ENCODE data around the gene TARBP1. TPM values are rescaled to one million over a fixed set of nuclear protein-coding genes. Genes with fewer than 3 reads are reported as not detected.

TARBP1 gene
- polyA plus RNA-seq, 2 of the 4 experiments (the other 2 are of a cell fraction), result 22.4 to 41.1 TPM

DNA sequence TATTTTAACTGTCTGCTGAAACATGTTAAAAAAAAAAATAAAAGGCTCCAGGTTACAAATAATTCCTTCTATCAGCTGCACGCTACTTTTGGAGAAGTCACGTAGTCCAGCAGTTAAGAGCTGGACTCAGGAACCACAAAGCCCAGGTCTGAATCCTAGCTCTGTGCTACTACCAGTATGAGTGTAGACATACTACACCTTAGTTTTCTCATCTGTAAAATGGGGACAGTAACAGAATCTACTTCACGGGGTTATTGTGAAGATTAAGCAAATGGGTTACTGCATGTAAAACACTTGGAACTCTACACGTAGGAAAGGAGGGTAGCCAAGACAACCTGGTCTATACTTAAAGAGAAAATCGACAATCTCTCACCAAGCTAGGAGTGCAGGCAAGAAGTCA, 48.3 kb downstream of the TARBP1 start:
- FAIRE-seq (no peak), ATAC-seq (no peak), DNase-seq (ENCODE audit: low read depth in 1 of 2, low spot score in 1 of 2) (no peak)
- ChIA-PET CTCF (interaction anchor here (1.1 to 1.4 kb wide), 5 partner anchors 9 to 662 kb away, joined by 3 to 4 read pairs (median 4); no protein-coding TSS in a partner anchor), POLR2A (no interaction called here)
- TF ChIP-seq MAZ (IDR thresholded peaks at IDR 0.05; ENCODE audit: borderline replicate concordance, low read depth, low read length) (no peak), BHLHE40 (IDR thresholded peaks at IDR 0.05; ENCODE audit: low read depth, low read length) (no peak), JUN (IDR thresholded peaks at IDR 0.05) (no peak), GATA3 (IDR thresholded peaks at IDR 0.05; ENCODE audit: borderline replicate concordance) (no peak), JUNB (IDR thresholded peaks at IDR 0.05) (no peak), SMC3 (IDR thresholded peaks at IDR 0.05) (no peak), NFE2L2 (conservative IDR thresholded peaks at IDR 0.05; ENCODE audit: low read length) (no peak), MYC (IDR thresholded peaks at IDR 0.05; ENCODE audit: borderline replicate concordance, low read length) (no peak), TP53 (CRISPR knock-in tag; IDR thresholded peaks at IDR 0.05) (no peak), HEYL (CRISPR knock-in tag; IDR thresholded peaks at IDR 0.05) (no peak), POLR2A (IDR thresholded peaks at IDR 0.05; ENCODE audit: low read length) (no peak)
- no peak overlapping the region for H3K4me3 ChIP-seq
- peaks cover 9% of the 10 kb centered on the region; the same call in 2 of the 3 replicates for H3K4me1 ChIP-seq
- 89% methylated on average over 5 of the region's 5 CpGs for WGBS (ENCODE audit: missing lambda C conversion rate)
- H3K27ac ChIP-seq, result no peak overlapping the region
- H3K4me2 ChIP-seq, result no peak overlapping the region
- H3K9me3 ChIP-seq, result no peaks in the 10 kb centered on the region

DNA sequence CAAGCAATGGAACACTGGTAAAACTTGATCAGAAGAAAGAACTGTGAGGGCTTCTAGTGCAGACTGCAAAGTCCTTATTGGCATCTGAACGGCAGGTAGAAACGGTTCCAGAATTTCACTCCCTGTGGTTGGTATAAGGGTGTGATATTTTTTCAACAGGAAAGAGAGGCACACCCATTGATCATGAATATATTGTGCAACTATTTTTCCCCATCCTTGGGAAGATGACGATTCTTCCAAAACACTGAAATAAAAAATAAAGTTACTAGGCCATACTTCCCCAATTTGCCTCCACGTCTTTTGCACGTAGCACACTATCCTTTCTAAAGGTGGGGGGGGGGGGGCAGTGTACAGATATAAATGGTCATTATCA, 49.6 kb downstream of the TARBP1 start:
- Histone ChIP-seq H3K4me2 (no peak overlapping the region), H3K4me1 (peaks cover 9% of the 10 kb centered on the region; the same call in 2 of the 3 replicates), H3K4me3 (no peak overlapping the region), H3K27ac (no peak overlapping the region), H3K9me3 (no peaks in the 10 kb centered on the region)
- TF ChIP-seq, protein P1, sequence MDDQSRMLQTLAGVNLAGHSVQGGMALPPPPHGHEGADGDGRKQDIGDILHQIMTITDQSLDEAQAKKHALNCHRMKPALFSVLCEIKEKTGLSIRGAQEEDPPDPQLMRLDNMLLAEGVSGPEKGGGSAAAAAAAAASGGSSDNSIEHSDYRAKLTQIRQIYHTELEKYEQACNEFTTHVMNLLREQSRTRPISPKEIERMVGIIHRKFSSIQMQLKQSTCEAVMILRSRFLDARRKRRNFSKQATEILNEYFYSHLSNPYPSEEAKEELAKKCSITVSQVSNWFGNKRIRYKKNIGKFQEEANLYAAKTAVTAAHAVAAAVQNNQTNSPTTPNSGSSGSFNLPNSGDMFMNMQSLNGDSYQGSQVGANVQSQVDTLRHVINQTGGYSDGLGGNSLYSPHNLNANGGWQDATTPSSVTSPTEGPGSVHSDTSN (IDR thresholded peaks at IDR 0.05), result no peak
- TF ChIP-seq RNF2 (IDR thresholded peaks at IDR 0.05; ENCODE audit: borderline replicate concordance, low read depth), result no peak
- no peak for TF ChIP-seq KDM5A (IDR thresholded peaks at IDR 0.05)
- TF ChIP-seq CHD4 (IDR thresholded peaks at IDR 0.05; ENCODE audit: borderline replicate concordance), result no peak
- no peak for TF ChIP-seq CBX8 (IDR thresholded peaks at IDR 0.05)
- TF ChIP-seq NFE2L2 (conservative IDR thresholded peaks at IDR 0.05; ENCODE audit: low read length), result no peak
- TF ChIP-seq MAFK (IDR thresholded peaks at IDR 0.05; ENCODE audit: partially characterized antibody), result no peak
- TF ChIP-seq, protein P2, sequence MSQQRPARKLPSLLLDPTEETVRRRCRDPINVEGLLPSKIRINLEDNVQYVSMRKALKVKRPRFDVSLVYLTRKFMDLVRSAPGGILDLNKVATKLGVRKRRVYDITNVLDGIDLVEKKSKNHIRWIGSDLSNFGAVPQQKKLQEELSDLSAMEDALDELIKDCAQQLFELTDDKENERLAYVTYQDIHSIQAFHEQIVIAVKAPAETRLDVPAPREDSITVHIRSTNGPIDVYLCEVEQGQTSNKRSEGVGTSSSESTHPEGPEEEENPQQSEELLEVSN (IDR thresholded peaks at IDR 0.05; ENCODE audit: borderline replicate concordance, low read depth), result no peak
- no peak for TF ChIP-seq NR3C1 (IDR thresholded peaks at IDR 0.05)
- no peak for TF ChIP-seq CEBPB (IDR thresholded peaks at IDR 0.05)
- no peak for TF ChIP-seq EP300 (IDR thresholded peaks at IDR 0.05)
- no peak for TF ChIP-seq HDAC2 (IDR thresholded peaks at IDR 0.05)
- POLR2A ChIA-PET, result no interaction called here
- 93% methylated on average over 5 of the region's 5 CpGs for WGBS (ENCODE audit: missing lambda C conversion rate)
- FAIRE-seq, result no peak
- CTCF ChIA-PET, result interaction anchor here (1.4 kb wide), 1 partner anchor 10 kb away, joined by 4 read pairs; no protein-coding TSS in a partner anchor
- no peak for ATAC-seq
- no peak for DNase-seq (ENCODE audit: low read depth in 1 of 2, low spot score in 1 of 2)

DNA sequence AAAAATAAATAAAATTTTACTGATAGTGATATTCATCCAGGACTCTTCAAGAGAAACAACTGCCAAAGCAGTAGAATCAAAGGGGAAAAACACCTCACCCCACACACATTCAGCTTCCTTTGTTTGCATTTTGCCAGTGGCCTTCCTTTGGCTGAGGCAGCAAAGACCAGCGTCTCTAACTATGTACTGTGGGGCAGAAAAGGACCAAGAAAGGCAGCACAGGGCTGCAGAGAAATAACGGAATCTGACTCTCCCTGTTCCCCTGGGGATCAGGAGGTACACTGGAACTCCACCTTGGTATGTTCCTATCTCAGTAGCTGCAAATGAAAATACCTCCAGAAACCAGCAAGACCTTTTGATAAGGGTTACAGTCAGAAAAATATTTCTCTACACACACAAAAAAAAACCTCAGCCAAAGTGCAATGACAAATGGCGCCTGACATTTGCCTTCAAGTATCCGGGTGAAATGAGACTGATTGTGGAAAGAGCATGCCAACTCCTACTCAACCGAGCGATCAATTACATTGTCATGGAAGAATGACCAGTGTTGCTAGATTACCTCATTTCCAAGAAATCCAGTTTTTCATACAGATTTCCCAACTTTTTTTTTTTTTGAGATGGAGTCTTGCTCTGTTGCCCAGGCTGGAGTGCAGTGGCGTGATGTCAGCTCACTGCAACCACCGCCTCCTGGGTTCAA, 50.9 kb downstream of the TARBP1 start:
- no peak overlapping the region for H3K4me2 ChIP-seq
- TF ChIP-seq, protein P1 (IDR thresholded peaks at IDR 0.05), result no peak
- TF ChIP-seq, protein P3, sequence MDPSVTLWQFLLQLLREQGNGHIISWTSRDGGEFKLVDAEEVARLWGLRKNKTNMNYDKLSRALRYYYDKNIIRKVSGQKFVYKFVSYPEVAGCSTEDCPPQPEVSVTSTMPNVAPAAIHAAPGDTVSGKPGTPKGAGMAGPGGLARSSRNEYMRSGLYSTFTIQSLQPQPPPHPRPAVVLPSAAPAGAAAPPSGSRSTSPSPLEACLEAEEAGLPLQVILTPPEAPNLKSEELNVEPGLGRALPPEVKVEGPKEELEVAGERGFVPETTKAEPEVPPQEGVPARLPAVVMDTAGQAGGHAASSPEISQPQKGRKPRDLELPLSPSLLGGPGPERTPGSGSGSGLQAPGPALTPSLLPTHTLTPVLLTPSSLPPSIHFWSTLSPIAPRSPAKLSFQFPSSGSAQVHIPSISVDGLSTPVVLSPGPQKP (IDR thresholded peaks at IDR 0.05; ENCODE audit: low read depth, low read length), result no peak
- TF ChIP-seq HOXB13 (CRISPR knock-in tag; IDR thresholded peaks at IDR 0.05; ENCODE audit: low read depth) (no peak), ZC3H11A (IDR thresholded peaks at IDR 0.05) (no peak), MYC (IDR thresholded peaks at IDR 0.05; ENCODE audit: borderline replicate concordance, low read length) (no peak), CHD4 (IDR thresholded peaks at IDR 0.05; ENCODE audit: borderline replicate concordance) (no peak), EHF (CRISPR knock-in tag; IDR thresholded peaks at IDR 0.05) (no peak), HOXA7 (CRISPR knock-in tag; IDR thresholded peaks at IDR 0.05) (no peak)
- TF ChIP-seq, protein P4, sequence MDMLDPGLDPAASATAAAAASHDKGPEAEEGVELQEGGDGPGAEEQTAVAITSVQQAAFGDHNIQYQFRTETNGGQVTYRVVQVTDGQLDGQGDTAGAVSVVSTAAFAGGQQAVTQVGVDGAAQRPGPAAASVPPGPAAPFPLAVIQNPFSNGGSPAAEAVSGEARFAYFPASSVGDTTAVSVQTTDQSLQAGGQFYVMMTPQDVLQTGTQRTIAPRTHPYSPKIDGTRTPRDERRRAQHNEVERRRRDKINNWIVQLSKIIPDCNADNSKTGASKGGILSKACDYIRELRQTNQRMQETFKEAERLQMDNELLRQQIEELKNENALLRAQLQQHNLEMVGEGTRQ (IDR thresholded peaks at IDR 0.05), result no peak
- ATAC-seq, result no peak
- POLR2A ChIA-PET, result no interaction called here
- H3K4me1 ChIP-seq, result no peaks in the 10 kb centered on the region
- no peak overlapping the region for H3K4me3 ChIP-seq
- no peak for DNase-seq (ENCODE audit: low read depth in 1 of 2, low spot score in 1 of 2)
- H3K9me3 ChIP-seq, result no peaks in the 10 kb centered on the region
- FAIRE-seq, result no peak
- CTCF ChIA-PET, result no interaction called here
- no peak overlapping the region for H3K27ac ChIP-seq
- 91% methylated on average over 8 of the region's 8 CpGs for WGBS (ENCODE audit: missing lambda C conversion rate)
